IgD-negative memory B cell (primary cell): Measurements from ENCODE around the gene SLC17A5. TPM values are rescaled to one million over a fixed set of nuclear protein-coding genes. Genes with fewer than 3 reads are reported as not detected.
A peak's percentile ranks its signal among the peaks of the same experiment; 100 is the strongest.

Experiments used
- H3K27ac Mint-ChIP-seq, 3 donors: one replicate each; pipeline ENCODE4 v1.8.0; 2020 to 2022; ENCODE audit warnings: mild to moderate bottlenecking in 3 of 3, mixed read lengths in 3 of 3, moderate library complexity in 1 of 3
- H3K27me3 Mint-ChIP-seq: one replicate; pipeline ENCODE4 v1.8.0; 2021; ENCODE audit warnings: mixed read lengths
- H3K36me3 Mint-ChIP-seq: one replicate; pipeline ENCODE4 v1.8.0; 2020; ENCODE audit warnings: mild to moderate bottlenecking, mixed read lengths
- H3K4me1 Mint-ChIP-seq, 3 donors: one replicate each; pipeline ENCODE4 v1.8.0; 2020 to 2022; ENCODE audit warnings: mixed read lengths in 3 of 3, mild to moderate bottlenecking in 1 of 3
- H3K4me3 Mint-ChIP-seq, 4 donors: one replicate each; pipeline ENCODE4 v1.8.0; 2020 to 2022; ENCODE audit warnings: mild to moderate bottlenecking in 4 of 4, mixed read lengths in 4 of 4, moderate library complexity in 3 of 4
- H3K9me3 Mint-ChIP-seq, 3 donors: one replicate each; pipeline ENCODE4 v1.8.0; 2020 to 2021; ENCODE audit warnings: mixed read lengths in 3 of 3, mild to moderate bottlenecking in 1 of 3
- polyA plus RNA-seq: library from polyadenylated mRNA; unstranded; fragments of 300-500 nt; fragmentation: Illumina TruSeq; gene quantifications from one replicate; pipeline ENCODE4 v1.2.3, GENCODE V29; 2021

SLC17A5 gene
- polyA plus RNA-seq, 1 donor from 2014 or later = 4.4 TPM

DNA sequence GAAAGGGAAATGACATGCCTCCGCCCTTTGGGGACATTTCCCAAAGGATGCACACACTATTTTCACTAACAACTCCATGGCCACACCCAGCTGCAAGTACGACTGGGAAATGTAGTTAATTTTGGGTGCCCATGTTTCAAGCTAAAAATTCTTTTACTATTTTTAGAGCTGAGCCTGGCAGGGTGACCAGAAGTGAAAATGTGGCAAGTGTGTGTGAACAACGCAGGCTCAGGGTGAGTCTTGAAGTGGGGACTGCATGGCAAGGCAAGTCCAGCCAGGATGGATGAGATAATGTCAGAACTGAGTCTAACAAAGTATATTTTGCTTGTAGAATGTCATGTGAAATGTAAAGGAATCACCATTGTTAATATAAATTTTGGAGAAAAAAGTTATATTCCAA, 25.2 kb upstream of the SLC17A5 start:
- H3K4me1 Mint-ChIP-seq = peaks cover 0 to 5% (median 0%) of the 10 kb centered on the region in 3 donors
- H3K27me3 Mint-ChIP-seq = peaks cover 6% of the 10 kb centered on the region
- no peak overlapping the region for H3K4me3 Mint-ChIP-seq
- H3K27ac Mint-ChIP-seq = no peak overlapping the region
- H3K9me3 Mint-ChIP-seq = peaks cover 2 to 10% (median 10%) of the 10 kb centered on the region in 3 donors
- no peaks in the 10 kb centered on the region for H3K36me3 Mint-ChIP-seq

DNA sequence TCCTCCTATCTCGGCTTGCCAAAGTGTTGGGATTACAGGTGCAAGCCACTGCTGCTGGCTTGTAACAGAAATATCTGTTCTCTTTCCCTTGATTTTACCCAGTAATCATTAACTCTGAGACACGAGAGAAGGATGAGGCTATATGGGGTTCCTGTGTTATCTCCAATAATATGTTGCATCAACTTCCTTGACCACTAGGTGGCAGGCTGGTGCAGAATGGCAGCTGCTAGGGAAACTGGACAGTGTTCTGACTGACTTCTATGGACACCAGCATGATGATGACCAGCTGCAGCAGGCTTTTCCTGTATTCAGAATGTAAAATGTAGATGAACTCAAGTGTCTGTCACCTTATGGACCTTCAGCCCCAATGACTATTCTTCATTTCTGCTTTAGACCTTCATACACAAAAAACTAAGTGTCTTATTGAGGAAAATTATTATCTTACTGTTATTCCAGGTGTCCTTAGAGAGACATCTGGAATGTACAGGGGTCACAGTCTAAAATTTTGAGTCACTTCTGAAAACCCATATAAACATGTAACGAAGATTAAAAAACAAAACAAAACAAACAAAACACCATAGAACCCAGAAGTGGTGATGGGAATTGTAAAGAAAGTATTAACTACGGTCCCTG, 21.8 kb upstream of the SLC17A5 start:
- H3K4me3 Mint-ChIP-seq = no peak overlapping the region
- peaks cover 9% of the 10 kb centered on the region for H3K27me3 Mint-ChIP-seq
- H3K27ac Mint-ChIP-seq = no peak overlapping the region
- peaks cover 0 to 5% (median 0%) of the 10 kb centered on the region in 3 donors for H3K4me1 Mint-ChIP-seq
- peaks cover 1% of the 10 kb centered on the region for H3K36me3 Mint-ChIP-seq
- H3K9me3 Mint-ChIP-seq = no peaks in the 10 kb centered on the region

GRCh38 chr6:73671911-73672685, 18.3 kb upstream of the SLC17A5 start:
- Mint-ChIP-seq H3K4me3 (no peak overlapping the region), H3K27me3 (peaks cover 14% of the 10 kb centered on the region), H3K4me1 (peaks cover 0 to 2% (median 1%) of the 10 kb centered on the region in 3 donors), H3K36me3 (peaks cover 1% of the 10 kb centered on the region), H3K9me3 (peaks cover 0 to 2% (median 0%) of the 10 kb centered on the region in 3 donors), H3K27ac (no peak overlapping the region)

DNA sequence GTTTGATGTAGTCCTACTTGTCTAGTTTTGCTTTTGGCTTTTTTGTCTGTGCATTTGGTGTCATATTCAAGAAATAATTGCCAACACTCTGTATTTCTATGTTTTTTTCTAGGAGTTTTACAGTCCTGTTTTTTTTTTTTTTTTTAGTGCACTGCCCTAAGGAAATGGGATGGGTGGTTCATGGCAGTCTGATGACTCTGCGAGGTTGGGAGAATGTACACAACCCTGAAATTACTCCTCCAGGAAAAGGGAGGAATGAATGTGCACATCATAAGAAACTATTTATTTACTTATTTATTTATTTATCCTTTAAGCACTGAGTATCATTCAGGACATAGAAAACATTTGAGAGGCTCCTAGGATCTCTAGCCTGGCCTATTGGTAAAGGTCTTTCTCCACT, 15.2 kb upstream of the SLC17A5 start:
- Mint-ChIP-seq H3K27ac (no peak overlapping the region), H3K36me3 (peaks cover 1% of the 10 kb centered on the region), H3K4me1 (peaks cover 0 to 1% (median 0%) of the 10 kb centered on the region in 3 donors), H3K4me3 (no peak overlapping the region), H3K9me3 (peaks cover 0 to 2% (median 0%) of the 10 kb centered on the region in 3 donors), H3K27me3 (peaks cover 14% of the 10 kb centered on the region)

- H3K4me3 Mint-ChIP-seq = no peak overlapping the region
- H3K27me3 Mint-ChIP-seq = peaks cover 14% of the 10 kb centered on the region
- no peak overlapping the region for H3K27ac Mint-ChIP-seq
- H3K9me3 Mint-ChIP-seq = peaks cover 0 to 2% (median 0%) of the 10 kb centered on the region in 3 donors
- H3K36me3 Mint-ChIP-seq = peaks cover 1% of the 10 kb centered on the region
- H3K4me1 Mint-ChIP-seq = peaks cover 0 to 1% (median 0%) of the 10 kb centered on the region in 3 donors
Measured at GRCh38 chr6:73667798-73668197, 14.0 kb upstream of the SLC17A5 start.

DNA sequence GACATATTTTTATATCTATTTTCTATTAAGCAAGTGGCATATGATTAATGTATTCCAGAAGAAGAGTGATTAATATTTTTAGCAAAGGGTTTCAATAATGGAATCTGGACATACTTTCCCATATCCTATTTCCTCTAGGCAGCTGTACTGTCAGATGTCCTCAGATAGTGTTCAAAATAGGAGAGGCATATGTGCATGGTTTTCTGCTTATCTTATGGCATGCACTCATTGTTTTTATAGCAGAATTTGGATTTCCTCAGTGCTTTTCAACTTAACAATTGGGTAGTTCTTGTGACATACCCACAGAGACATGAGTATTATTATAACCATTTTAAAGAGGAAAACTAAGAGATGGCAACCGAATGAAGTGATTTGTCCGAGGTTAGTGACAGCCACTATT, 12.6 kb upstream of the SLC17A5 start:
- Mint-ChIP-seq H3K4me3 (no peak overlapping the region), H3K27me3 (peaks cover 12% of the 10 kb centered on the region), H3K9me3 (peaks cover 0 to 2% (median 0%) of the 10 kb centered on the region in 3 donors), H3K27ac (no peak overlapping the region), H3K36me3 (no peaks in the 10 kb centered on the region), H3K4me1 (peaks cover 0 to 1% (median 0%) of the 10 kb centered on the region in 3 donors)

DNA sequence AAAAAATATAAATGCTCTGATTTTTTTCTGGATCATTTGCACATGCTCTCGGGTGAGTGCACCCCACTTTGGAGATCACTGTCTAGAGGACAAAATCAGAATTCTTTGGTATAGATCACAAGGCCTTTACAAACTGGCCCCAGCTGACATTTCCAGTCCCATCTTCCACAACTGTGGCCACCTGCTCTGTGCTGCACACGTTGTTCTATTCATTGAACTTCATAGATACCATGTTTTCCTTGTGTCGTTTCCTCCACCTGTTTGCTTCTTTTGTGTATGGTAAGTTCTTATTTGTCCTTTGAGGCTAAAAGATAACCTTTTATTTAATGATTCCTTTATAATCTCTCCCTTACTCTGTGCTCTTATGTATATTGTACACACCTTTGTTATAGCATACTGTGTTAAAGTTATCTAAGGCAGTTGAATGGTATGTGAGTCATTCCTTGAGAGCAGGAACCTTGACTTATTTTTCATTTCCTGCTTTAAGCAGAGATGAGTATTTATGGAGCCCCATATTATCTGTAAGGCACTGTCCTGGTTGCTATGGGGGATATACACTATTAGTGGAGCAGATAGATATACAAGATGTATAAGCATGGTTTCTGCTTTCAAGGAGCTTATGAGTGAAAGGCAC, 12.0 kb upstream of the SLC17A5 start:
- H3K27me3 Mint-ChIP-seq = peaks cover 10% of the 10 kb centered on the region
- no peaks in the 10 kb centered on the region for H3K36me3 Mint-ChIP-seq
- no peak overlapping the region for H3K27ac Mint-ChIP-seq
- H3K4me1 Mint-ChIP-seq = peaks cover 0 to 1% (median 0%) of the 10 kb centered on the region in 3 donors
- H3K9me3 Mint-ChIP-seq = peaks cover 0 to 2% (median 0%) of the 10 kb centered on the region in 3 donors
- no peak overlapping the region for H3K4me3 Mint-ChIP-seq

GRCh38 chr6:73664701-73665100, 10.9 kb upstream of the SLC17A5 start:
- Mint-ChIP-seq H3K27ac (no peak overlapping the region), H3K4me1 (peaks cover 0 to 1% (median 0%) of the 10 kb centered on the region in 3 donors), H3K4me3 (no peak overlapping the region), H3K36me3 (no peaks in the 10 kb centered on the region), H3K9me3 (no peaks in the 10 kb centered on the region), H3K27me3 (peaks cover 6% of the 10 kb centered on the region)

- peak overlapping the region in 1 of 4 donors; percentile 49 for H3K4me3 Mint-ChIP-seq
- H3K9me3 Mint-ChIP-seq = no peaks in the 10 kb centered on the region
- H3K27ac Mint-ChIP-seq = peak overlapping the region in 1 of 3 donors; percentile 21
- H3K27me3 Mint-ChIP-seq = no peaks in the 10 kb centered on the region
- H3K4me1 Mint-ChIP-seq = peaks cover 5 to 11% (median 11%) of the 10 kb centered on the region in 3 donors
- no peaks in the 10 kb centered on the region for H3K36me3 Mint-ChIP-seq
Measured at GRCh38 chr6:73657201-73657600, 3.4 kb upstream of the SLC17A5 start.

DNA sequence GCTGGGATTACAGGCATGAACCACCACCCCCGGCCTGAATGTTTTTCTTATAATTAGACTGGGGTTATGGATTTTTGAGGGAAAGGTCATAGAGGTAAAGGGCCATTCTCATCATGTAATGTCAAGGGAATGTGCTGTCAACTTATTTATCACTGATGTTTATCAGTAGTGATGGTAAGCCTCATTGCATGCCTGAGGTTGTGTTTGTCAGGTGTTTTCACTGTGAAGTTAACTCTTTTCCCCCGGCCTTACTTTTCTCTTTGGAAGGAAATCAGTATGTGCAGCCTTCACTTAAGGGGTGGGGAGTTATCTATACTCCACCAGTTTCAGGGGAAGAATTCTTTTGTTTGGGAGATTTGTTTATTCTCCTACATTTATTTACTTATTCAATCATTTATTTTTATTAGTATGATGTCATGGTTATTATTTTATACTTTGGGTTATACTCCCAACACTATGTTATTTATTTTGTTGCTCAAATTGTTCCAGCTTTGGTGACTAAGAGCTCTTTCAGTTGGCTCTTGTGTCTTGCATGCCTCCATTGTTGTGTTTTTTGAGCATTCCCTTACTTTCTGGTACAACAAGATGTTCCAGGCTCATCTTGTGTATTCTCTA, 2.8 kb upstream of the SLC17A5 start:
- peak overlapping the region in 1 of 3 donors; percentile 21 for H3K27ac Mint-ChIP-seq
- H3K36me3 Mint-ChIP-seq = no peaks in the 10 kb centered on the region
- H3K27me3 Mint-ChIP-seq = no peaks in the 10 kb centered on the region
- H3K4me3 Mint-ChIP-seq = peak overlapping the region in 1 of 4 donors; percentile 49
- H3K4me1 Mint-ChIP-seq = peaks cover 9 to 14% (median 11%) of the 10 kb centered on the region in 3 donors
- H3K9me3 Mint-ChIP-seq = no peaks in the 10 kb centered on the region

DNA sequence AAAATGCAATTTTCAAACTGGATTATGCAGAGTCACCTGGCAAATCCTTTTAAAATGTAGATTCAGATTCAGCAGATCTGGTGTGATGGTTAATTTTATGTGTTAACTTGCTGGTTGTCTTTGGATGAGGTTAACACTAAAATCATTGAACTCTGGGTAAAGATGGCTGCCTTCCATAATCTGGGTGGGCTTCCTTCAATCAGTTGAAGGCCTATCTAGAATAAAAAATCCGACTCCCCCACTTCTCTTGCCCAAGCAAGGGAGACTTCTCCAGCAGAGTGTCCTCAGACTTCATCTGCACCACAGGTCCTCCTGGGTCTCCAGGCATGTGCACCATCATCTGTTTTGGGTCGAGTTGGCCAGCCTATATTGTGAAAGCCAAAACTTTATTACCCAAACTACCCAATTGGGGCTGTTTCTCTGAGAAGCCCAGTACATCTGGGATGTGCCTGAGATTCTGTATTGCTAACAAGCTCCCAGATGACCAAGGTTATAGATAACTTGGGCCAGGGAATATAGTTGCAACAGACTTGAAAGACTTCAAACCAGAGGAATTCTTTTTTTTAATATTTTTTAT, 1.6 kb upstream of the SLC17A5 start:
- H3K36me3 Mint-ChIP-seq = no peaks in the 10 kb centered on the region
- H3K9me3 Mint-ChIP-seq = no peaks in the 10 kb centered on the region
- peak overlapping the region in 3 of 4 donors; percentile 20 to 99 (median 99) for H3K4me3 Mint-ChIP-seq
- H3K4me1 Mint-ChIP-seq = peaks cover 9 to 14% (median 11%) of the 10 kb centered on the region in 3 donors
- H3K27me3 Mint-ChIP-seq = no peaks in the 10 kb centered on the region
- peak overlapping the region; percentile 63 to 97 (median 96) for H3K27ac Mint-ChIP-seq

DNA sequence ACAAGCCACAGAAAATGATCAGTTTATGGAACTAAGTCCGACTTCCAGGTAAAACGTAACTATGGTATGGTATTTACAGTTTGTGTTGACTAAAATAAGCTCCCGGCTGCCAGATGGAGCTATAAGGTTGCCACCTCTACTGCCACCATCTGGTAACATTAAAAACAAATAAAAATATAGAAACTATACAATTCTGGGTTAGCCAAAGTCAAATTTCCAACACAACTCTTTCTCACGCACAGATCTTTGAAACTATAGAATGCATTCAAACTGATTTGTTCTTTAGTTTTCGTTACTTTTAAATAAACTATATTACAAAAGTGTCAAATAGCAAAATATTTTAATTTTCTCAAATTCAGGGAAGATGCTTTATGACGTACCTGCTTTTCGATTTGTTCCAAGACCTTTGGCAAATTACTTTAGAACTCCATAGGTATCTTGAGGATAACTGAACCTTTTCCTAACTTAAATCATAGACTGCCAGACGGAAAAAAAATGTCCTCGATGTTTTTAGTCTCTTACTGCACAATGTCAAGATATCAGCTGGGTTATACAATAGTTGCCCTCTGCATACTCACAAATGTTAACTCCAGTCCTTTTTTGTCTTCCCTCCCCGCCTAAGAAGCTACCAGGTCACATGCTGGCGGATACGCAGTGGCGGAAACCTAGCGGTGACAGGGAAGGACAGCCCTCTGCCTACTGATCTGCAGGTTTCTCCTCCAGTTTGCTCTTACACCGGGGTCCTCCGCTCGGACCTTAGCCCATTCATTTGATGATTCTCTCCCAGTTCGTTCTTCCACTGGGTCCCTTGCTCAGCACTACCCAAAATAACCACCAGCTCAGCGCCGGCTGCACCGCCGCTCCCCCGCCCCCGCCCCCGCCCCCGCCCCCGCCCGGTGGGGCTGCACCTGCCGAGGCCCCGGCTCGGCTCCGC, 888 bp downstream of the SLC17A5 start:
- peaks cover 5% of the 10 kb centered on the region for H3K36me3 Mint-ChIP-seq
- H3K4me3 Mint-ChIP-seq = peak overlapping the region; percentile 91 to 100 (median 99)
- H3K27ac Mint-ChIP-seq = peak overlapping the region; percentile 74 to 97 (median 95)
- H3K27me3 Mint-ChIP-seq = no peaks in the 10 kb centered on the region
- H3K4me1 Mint-ChIP-seq = peaks cover 9 to 14% (median 11%) of the 10 kb centered on the region in 3 donors
- H3K9me3 Mint-ChIP-seq = no peaks in the 10 kb centered on the region

DNA sequence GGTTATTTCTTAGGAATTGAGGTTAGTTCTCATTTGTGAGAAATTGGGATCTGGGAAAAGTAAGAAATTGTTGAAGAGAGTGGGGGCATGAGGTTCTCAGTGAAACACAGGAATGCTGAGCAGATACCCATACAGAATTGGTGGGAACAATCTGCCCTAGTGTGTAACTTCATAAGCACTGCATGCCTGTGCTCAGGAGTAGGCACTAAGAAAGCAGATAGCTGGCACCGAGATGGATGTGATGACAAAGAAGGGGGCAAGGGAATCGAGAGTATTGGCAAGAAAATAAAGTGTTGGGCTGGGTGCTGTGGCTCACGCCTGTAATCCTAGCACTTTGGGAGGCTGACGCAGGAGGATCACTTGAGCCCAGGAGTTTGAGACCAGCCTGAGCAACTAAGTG, 4.0 kb downstream of the SLC17A5 start:
- peaks cover 9 to 26% (median 14%) of the 10 kb centered on the region in 3 donors for H3K4me1 Mint-ChIP-seq
- no peak overlapping the region for H3K27ac Mint-ChIP-seq
- peak overlapping the region in 1 of 4 donors; percentile 60 for H3K4me3 Mint-ChIP-seq
- no peaks in the 10 kb centered on the region for H3K27me3 Mint-ChIP-seq
- no peaks in the 10 kb centered on the region for H3K9me3 Mint-ChIP-seq
- H3K36me3 Mint-ChIP-seq = peaks cover 5% of the 10 kb centered on the region
